DMS153 treated with DMSO at 0.1 percent for 48 hours (cell line): ENCODE measurements around the gene TNFAIP3.
"Not testable (repeated sequence)": the region's sequence is repeated elsewhere in the genome, so short reads cannot be mapped to it uniquely, and the experiment has no call there.

ENCODE experiments used
- DNase-seq: peaks from one replicate; lab custom pipeline; 2025; ENCODE audit not compliant: unreplicated experiment; lab: John Stamatoyannopoulos, UW

TNFAIP3 gene

DNA sequence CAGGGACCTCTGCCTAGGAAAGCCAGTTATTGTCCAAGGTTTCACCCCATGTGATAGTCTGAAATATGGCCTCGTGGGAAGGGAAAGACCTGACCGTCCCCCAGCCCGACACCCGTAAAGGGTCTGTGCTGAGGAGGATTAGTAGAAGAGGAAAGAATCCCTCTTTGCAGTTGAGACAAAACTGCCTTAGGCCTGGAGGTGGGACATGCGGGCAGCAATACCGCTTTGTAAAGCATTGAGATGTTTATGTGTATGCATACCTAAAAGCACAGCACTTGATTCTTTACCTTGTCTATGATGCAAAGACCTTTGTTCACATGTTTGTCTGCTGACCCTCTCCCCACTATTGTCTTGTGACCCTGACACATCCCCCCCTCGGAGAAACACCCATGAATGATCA is 22.3 kb upstream of the TNFAIP3 start:
- DNase-seq = not testable (repeated sequence)

DNA sequence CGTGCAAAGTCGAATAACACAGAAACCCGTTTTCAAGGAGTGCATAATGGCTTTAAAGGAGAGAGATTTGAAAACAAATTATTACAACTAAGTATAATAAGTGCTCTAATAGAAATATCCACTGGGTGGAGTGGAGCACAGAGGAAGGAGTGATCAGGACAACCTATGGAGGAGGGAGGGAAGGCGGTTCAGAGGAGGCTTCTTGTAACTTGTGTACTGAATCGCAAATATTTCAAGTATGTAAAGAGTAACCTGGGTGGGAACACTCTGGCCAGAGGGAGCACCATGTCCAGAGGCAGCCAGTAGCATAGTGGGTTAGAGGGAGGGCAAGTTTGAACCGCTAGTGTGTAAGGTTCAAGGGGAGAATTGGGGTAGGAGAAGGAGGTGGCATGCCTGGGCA is 21.6 kb upstream of the TNFAIP3 start:
- DNase-seq = no peak

DNA sequence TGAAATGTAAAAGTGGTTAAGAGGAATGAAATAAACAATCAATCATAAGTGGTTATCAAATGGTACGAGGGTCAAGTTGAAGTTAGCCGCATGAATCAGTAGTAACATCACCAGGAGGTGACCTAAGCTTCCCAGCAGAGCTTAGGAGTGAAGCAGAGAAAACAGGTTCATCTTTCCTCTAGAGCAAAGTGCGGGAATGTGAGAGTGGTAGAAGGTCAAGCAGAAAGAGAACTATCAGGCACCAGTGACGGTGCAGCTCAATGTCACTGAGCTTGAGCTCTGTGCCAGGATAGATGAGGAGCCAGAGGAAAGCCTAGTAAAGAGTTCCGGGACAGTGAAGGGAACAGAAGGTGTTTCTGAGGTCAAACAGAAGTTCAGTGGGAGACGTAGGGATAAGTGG is 20.8 kb upstream of the TNFAIP3 start:
- no peak for DNase-seq

DNA sequence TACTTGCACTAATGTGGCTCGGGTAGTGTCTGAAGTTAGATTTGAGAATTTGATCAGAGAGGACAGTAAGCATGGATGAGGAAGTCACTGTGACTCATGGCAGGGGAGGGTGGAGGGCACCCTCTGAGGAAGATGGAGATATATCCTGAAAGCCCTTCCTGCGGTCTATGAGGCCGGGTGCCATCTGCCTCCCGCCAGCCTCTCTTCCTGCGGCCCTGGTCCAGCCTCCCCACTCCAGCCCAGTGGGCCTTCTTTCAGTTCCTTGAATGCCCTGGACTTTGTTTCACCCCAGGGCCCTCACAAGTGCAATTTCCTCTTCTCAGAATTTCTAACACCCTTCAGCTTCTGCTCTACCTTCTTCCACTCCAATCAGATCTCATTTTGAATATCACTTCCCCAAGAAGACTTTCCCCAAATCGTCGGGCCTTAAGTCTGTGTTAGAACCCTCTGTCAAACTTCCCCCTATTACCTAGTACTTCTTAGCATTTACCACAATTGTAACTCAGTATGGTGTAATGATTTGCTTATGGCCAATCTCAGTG is 20.2 kb upstream of the TNFAIP3 start:
- DNase-seq = no peak

DNA sequence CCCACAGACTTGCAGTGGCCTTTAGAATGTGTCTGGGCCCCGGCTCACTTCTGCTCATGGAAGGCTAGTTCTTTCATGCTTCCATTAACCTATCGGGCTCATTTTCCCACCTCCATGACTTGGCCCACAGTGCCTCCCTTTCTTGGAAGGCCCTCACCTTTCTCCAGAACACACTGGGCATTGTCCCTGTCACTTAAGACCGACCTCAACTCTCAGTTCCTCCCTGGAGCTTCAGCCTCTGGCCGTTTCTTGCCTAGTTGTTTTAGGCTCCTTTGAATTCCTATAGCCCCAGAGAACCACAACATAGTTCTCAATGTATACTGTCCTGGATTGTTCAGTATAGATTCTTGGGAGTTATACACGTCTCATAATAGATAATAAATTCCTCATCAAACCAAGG is 19.3 kb upstream of the TNFAIP3 start:
- DNase-seq = no peak

DNA sequence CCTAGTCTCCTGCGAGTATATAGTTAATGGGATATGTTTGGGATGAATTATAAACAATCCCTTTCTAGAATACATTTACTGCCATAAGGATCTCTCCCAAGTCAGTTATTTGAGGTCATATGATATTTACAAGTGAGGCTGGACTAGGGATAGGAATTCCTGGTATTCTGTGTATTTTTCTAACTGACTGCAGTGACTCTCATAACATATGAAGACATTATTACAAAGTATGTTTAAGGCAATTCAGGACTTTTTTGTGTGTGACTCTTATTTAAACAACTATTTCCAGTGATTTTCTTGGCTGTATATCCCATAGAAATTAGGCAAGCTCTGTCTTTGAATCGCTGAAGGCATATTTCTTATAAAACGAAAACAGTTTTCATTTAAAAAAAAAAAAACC is 18.4 kb upstream of the TNFAIP3 start:
- DNase-seq = no peak

DNA sequence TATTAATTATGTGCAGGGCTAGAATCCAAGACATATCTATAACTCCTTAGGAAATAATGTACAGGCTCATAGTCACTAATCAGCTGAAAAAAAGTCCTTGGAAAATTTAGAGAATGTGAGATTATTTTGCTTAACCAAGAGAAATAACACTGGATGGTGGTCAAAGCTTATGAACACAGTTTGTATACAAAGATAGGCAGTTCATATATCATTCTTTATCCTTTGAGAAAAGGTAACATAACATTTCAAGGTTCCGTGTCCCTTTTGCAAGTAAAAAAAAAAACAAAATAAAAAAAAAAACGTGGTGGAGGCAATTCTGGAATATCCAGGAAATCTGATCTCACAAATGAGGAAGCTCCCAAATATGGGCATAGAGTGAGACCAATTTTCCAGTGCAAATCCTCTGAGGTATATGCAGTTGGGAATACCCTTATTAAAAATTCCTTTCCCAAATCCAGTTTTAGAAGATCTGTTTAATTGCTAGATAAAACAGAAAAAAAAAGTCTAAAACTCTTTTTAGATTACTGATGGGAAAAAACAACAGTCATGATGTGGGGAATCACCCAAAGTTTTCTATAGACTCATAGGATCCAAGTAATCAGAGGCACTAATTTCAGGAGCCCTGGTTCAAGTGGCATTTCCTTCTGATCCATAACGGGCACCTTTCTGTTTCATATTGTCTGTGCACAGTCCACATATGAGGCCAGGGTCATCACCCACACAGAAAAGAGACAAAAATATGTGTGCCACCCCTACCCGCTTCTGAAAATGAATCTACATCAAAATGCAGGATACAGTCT is 17.7 kb upstream of the TNFAIP3 start:
- no peak for DNase-seq

DNA sequence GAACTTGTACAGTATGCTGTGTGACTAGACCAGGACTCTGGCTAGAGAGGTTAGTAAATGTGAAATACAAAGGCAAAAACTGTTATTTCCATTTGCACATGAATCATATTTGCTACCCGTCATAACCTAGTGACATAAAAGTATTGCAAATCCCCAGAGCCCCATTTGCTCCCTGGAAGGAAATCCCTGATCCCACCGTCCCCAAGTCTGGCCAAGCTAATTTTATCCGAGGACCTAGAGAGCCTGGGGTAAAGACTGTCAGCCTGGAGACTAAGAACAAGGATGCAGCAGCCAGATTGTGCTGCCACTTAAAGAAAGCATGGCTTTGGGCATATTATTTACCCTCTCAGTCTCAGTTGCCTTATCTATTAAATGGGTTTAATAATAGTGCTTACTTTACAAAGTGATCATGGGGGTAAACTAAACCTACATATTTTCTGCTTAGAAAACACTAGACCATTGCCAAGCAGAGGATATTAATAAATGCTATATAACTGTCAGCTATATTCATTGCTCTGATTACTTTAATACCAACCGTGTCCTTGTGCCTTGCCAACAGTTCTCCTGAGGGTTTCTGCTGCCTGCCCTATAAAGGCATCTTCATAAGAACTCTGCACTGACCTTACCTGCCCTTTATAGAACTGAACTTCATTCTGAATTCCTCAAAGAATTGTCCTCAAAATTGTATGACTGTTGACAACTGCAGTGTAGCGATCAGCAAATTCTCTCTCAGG is 16.9 kb upstream of the TNFAIP3 start:
- DNase-seq = no peak

DNA sequence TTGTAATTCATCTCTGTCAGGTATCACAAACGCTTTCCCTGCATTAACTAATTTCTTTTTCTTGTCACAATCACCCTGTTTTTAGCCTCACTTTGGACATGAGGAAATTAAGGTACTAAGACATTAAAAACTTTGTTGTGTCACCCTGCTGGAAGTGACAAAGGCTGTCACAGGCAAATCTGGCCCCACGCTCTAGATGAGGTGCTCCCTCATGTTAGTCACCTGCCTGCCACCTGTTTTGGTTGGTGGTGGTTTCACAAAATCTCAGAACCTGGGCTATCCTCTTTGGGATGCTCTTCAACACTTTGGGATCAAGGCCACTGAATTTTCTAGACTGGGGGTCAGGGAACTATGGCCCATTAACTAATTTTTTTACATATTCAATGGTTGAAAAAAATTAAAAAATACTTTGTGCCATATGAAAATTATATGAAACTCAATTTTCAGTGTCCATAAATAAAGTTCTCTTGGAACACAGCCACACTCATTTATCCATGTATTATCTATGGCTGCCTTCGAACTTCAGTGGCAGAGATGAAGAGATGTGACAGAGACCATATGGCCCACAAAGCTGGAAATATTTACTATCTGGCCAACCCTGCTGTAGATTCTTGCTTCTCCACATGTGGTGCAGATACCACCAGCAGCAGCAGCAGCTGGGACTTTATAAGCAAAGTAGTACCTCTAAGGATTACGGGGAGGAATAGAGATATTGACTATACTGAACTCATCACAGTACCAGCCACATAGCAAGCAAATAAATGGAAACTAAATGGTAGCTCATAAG is 16.1 kb upstream of the TNFAIP3 start:
- DNase-seq = no peak

DNA sequence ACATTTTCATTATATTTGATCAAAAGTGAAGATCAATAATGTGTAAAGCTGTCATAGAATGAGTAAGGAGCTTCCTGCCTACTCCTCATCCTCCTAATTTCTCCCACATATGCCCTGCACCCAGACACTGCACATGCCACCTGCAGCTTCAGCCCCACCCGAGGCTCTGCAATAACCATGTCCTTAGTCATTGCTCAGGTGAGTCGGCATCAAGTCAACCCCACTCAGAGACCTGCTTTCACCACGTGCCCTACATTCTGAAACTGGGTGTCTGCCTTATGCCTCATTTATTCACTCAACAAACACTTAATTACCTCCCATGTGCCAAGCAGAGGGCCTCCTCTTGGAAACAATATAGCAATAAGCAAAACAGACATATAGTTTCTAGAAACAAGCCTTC is 15.4 kb upstream of the TNFAIP3 start:
- DNase-seq = no peak

DNA sequence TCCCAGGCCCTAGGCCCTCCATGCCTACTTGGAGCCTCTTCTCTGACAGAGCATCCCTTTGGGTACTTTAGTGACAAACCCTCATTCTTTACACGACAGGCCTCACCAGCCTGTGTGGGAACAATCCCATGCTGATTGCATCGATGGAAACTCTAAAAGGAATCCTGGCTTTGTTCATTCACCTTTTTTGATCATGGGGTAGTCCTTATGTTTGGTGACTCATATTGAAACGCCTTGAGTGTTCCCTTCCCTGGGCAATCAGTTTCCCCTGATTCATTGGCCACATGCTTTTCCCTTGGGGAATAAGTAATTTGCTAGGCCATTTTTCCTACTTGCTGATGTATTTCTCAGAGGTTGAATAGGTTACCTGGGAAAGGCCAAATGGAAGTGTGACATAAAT is 14.7 kb upstream of the TNFAIP3 start:
- no peak for DNase-seq

DNA sequence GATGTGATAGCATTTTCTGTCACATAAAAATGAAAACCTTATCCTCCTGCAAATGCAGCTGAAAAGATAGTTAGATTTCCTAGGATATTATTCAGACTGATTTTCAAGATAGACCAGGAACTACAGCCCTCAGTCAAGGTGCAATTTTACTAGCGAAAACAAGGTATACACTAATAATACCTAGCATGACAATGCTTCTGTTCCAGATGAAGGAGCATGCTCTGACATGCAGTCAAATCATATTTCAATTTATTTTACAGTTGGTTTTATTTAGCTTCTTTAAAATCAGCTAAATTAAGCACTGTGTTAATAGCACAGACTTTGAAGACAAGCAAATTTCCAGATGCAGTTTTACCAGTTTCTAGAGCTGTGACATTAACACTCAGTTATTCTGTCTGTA is 14.2 kb upstream of the TNFAIP3 start:
- DNase-seq = no peak

DNA sequence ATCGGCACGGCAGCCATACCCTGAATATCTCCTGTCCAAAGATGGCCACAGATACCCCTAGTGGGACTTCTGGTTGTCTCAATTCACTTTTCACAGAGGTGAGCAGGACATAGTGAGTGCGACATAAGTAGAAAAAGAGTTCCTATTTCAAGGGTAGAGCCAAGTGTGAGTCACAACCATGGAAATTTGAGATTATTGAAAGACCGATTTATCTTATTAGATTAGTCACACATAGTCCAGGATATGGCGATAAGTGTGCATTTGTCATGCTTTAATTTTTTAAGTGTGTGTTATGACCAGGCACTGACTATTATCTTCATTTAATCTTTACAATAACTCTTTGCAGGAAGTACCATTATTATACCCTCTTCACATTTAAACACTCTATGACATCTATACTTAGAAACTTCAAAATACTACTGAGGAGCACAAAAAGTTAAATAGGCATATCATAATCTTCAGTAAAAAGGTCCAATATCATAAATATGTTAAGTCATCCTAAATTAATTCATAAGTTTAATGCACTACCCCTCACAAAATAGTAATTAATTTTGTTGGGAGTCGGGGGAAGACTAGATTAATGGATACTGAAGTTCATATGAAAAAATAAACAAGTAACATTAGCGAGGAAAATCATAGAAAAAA is 13.4 kb upstream of the TNFAIP3 start:
- no peak for DNase-seq

DNA sequence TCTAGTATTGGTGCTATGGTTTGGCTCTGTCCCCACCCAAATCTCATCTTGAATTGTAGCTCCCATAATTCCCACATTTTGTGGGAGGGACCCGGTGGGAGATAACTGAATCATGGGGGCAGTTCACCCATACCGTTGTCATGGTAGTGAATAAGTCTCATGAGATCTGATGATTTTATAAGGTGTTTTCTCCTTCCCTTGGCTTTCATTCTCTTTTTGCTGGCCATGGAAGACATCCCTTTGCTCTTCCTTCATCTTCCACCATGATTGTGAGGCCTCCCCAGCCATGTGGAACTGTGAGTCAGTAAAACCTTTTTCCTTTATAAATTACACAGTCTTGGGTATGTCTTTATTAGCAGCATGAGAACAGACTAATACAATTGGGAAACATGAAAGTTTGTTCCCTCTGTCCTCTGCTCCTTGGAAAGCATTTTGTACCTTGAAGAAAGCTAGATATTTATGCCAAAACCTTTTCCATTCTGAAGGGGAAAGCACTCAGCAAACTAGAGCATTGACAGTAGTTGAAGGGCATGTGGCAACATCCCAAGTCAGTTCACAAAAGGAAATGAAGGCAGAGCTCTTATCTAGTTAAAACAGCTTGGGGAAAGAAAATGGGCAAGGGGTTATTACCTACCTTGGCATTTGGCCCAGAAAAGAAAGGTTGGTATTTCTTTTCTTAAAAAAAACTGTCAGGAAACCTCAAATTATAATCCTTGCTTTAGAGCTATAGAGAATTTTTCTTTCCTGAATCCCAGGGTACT is 10.7 kb upstream of the TNFAIP3 start:
- DNase-seq = no peak

DNA sequence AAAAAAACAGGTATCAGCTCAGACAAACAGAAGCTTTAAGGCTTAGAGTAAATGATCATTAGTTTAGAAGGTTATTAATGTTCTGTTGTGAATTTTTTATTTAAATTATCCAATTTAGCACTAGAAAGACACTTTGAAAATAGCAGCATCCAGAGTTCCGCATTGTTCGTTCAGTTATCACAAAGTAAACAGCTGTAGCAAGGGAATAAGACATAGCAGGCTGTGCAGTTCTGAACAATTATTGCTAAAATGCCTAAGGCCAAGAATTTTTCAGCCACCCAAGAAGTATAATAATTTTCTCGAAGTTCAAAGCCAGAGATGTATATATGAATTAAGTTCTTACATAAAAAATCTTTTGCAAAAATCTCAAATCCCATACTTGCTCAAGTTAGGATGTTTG is 8.0 kb upstream of the TNFAIP3 start:
- no peak for DNase-seq

DNA sequence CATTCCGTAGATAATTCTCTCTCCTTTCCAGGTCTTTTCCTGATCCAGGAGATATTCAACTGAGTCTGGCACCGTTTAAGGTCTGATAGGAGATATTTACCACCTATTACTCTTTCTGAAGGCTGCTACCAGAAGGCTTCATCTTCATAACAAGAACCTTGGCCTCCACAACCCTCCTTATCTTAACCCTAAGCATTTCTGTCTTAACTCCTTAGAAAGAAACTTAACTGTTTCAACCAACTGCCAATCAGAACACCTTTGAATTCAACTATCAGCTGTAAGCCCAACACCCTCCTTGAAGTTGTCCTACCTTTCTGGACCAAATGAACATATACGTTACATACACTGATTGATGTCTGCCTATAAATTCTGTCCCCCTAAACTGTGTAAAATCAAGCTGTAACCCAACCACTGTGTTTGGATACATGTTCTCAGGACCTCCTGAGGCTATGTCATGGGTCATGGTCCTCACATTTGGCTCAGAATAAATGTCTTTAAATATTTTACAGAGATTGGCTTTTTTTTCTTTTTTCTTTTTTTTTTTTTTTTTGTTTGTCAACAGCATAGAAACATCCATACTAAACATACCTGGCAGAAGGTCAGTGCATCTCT is 6.6 kb upstream of the TNFAIP3 start:
- DNase-seq = no peak

DNA sequence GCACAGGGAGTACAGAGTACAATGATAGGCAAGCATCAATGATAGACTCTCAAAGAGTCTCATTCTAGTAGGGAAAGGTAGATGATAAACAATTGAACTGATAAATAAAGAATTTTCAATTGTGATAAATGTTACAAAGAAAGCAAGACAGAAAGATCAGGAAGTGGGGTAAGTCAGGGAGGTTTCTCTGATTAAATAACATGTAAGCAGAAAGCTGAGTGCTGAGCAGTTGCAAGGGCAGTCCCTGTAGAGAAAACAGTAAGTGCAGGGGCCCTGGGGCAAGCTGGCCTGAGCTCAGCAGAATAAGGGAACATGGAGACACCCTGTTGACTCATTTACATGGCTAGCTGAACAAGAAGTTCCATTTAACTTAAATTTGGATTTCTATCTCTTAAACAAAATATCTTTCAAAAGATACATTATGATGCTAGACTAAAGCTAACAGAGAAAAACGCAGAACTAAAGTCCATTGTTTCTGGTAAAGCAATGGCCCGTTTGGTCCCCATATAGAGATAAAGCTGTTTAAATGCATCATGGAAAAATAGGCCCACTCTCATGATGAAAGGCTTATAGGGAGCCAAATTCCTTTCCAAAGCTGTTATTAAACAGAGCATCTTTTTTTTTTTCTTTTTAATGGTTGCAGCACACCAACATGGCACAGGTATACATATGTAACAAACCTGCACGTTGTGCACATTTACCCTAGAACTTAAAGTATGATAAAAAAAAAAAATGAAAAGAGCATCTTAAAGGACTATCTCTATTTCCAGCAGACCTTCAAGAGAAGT is 5.3 kb upstream of the TNFAIP3 start:
- DNase-seq = no peak

DNA sequence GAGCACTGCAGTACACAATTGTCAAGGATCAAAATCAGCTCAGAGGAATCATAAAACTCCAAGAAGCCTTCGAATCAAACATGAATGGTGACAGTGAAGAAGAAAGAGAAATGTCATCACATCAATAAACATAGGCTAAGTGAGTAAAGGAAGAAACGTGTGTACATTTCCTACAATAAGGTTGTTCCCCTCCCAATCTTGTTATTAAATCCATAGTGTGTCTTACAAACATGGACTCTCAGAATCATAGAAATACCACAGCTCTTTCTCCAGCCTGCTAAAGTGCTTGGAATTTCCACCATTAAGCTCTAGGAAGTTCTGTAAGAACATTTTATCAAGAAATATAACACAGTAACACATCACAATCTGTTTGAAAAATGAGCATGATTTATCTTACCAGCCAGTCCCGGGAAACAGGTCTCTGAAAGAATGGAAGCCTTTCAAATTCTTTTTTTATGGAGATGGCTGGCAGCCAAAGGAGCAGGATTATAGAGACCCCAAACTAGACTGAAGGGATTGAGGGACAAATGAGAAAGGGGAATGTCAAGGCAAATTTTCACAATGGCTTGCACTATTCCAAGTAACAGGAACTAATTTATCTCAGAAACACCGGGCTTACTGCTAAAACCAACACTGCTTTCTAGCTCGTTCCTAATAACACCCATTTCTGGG is 4.5 kb upstream of the TNFAIP3 start:
- no peak for DNase-seq
